Stimulated activated memory B cell treated with anti-CD40 and anti-IgM and Interleukin-4, amounts not matched to agents 10 μg/mL and 1 μg/mL and 100 μg/mL, for 72 hours (primary cell): ENCODE results near the gene RUNX3.

Experiments used
- ATAC-seq: fragments of 150-1000 bp; cut with Tn5 transposase; 2 replicates; pipeline ENCODE4 v1.10.0; 2021
- H3K27ac Mint-ChIP-seq: one replicate; pipeline ENCODE4 v1.8.0; 2022; ENCODE audit warnings: mild to moderate bottlenecking, mixed read lengths
- H3K27me3 Mint-ChIP-seq: one replicate; pipeline ENCODE4 v1.8.0; 2022; ENCODE audit warnings: mixed read lengths
- H3K36me3 Mint-ChIP-seq: one replicate; pipeline ENCODE4 v1.8.0; 2022; ENCODE audit warnings: mixed read lengths
- H3K4me1 Mint-ChIP-seq: one replicate; pipeline ENCODE4 v1.8.0; 2022; ENCODE audit warnings: mixed read lengths
- H3K4me3 Mint-ChIP-seq: one replicate; pipeline ENCODE4 v1.8.0; 2022; ENCODE audit warnings: mild to moderate bottlenecking, moderate library complexity, mixed read lengths
- H3K9me3 Mint-ChIP-seq: one replicate; pipeline ENCODE4 v1.8.0; 2022; ENCODE audit warnings: mixed read lengths

The RUNX3 gene

GRCh38 chr1:24871306-24871901 lies 58.7 kb downstream of the RUNX3 start:
- Mint-ChIP-seq H3K27ac (no peak overlapping the region), H3K27me3 (peaks cover 48% of the 10 kb centered on the region), H3K36me3 (no peaks in the 10 kb centered on the region), H3K9me3 (no peaks in the 10 kb centered on the region), H3K4me3 (no peak overlapping the region), H3K4me1 (peaks cover 35% of the 10 kb centered on the region)
- ATAC-seq: no peak

GRCh38 chr1:24870551-24871195 lies 59.4 kb downstream of the RUNX3 start:
- no peak overlapping the region for H3K4me3 Mint-ChIP-seq
- no peak overlapping the region for H3K27ac Mint-ChIP-seq

GRCh38 chr1:24868016-24868875 lies 61.8 kb downstream of the RUNX3 start:
- Mint-ChIP-seq H3K4me1 (peaks cover 47% of the 10 kb centered on the region), H3K27ac (no peak overlapping the region), H3K36me3 (no peaks in the 10 kb centered on the region), H3K4me3 (no peak overlapping the region), H3K27me3 (peaks cover 71% of the 10 kb centered on the region), H3K9me3 (no peaks in the 10 kb centered on the region)
- ATAC-seq: no peak

More at GRCh38 chr1:24870551-24871195, 59.4 kb downstream of the RUNX3 start:
- peaks cover 55% of the 10 kb centered on the region for H3K27me3 Mint-ChIP-seq
- no peaks in the 10 kb centered on the region for H3K9me3 Mint-ChIP-seq
- peaks cover 38% of the 10 kb centered on the region for H3K4me1 Mint-ChIP-seq
- no peak for ATAC-seq
- no peaks in the 10 kb centered on the region for H3K36me3 Mint-ChIP-seq

- no peak overlapping the region for H3K27ac Mint-ChIP-seq
- no peaks in the 10 kb centered on the region for H3K36me3 Mint-ChIP-seq
- no peak for ATAC-seq
- peaks cover 42% of the 10 kb centered on the region for H3K4me1 Mint-ChIP-seq
- H3K27me3 Mint-ChIP-seq: peaks cover 77% of the 10 kb centered on the region
- no peaks in the 10 kb centered on the region for H3K9me3 Mint-ChIP-seq
- H3K4me3 Mint-ChIP-seq: no peak overlapping the region
Observed at GRCh38 chr1:24867084-24867870, 62.8 kb downstream of the RUNX3 start.

GRCh38 chr1:24866211-24867083 lies 63.6 kb downstream of the RUNX3 start:
- Mint-ChIP-seq H3K4me3 (peak overlapping the region; percentile 57), H3K4me1 (peaks cover 34% of the 10 kb centered on the region), H3K9me3 (no peaks in the 10 kb centered on the region), H3K27ac (no peak overlapping the region), H3K27me3 (peaks cover 71% of the 10 kb centered on the region), H3K36me3 (no peaks in the 10 kb centered on the region)
- ATAC-seq: peak; percentile 59

- Mint-ChIP-seq H3K4me3 (no peak overlapping the region), H3K27ac (no peak overlapping the region), H3K9me3 (no peaks in the 10 kb centered on the region), H3K36me3 (no peaks in the 10 kb centered on the region), H3K27me3 (peaks cover 70% of the 10 kb centered on the region), H3K4me1 (peaks cover 25% of the 10 kb centered on the region)
- ATAC-seq: no peak
Observed at GRCh38 chr1:24865587-24865986, 64.5 kb downstream of the RUNX3 start.

GRCh38 chr1:24865168-24865567 lies 64.9 kb downstream of the RUNX3 start:
- ATAC-seq: no peak
- H3K9me3 Mint-ChIP-seq: no peaks in the 10 kb centered on the region
- H3K27me3 Mint-ChIP-seq: peaks cover 70% of the 10 kb centered on the region
- H3K36me3 Mint-ChIP-seq: no peaks in the 10 kb centered on the region
- peaks cover 22% of the 10 kb centered on the region for H3K4me1 Mint-ChIP-seq
- no peak overlapping the region for H3K27ac Mint-ChIP-seq
- H3K4me3 Mint-ChIP-seq: no peak overlapping the region

GRCh38 chr1:24864370-24864777 lies 65.7 kb downstream of the RUNX3 start:
- H3K27me3 Mint-ChIP-seq: peaks cover 69% of the 10 kb centered on the region
- peaks cover 22% of the 10 kb centered on the region for H3K4me1 Mint-ChIP-seq
- peak; percentile 54 for ATAC-seq
- H3K4me3 Mint-ChIP-seq: no peak overlapping the region
- H3K27ac Mint-ChIP-seq: no peak overlapping the region
- H3K9me3 Mint-ChIP-seq: no peaks in the 10 kb centered on the region
- no peaks in the 10 kb centered on the region for H3K36me3 Mint-ChIP-seq

- ATAC-seq: no peak
- Mint-ChIP-seq H3K4me1 (peaks cover 22% of the 10 kb centered on the region), H3K9me3 (no peaks in the 10 kb centered on the region), H3K27me3 (peaks cover 58% of the 10 kb centered on the region), H3K27ac (no peak overlapping the region), H3K36me3 (no peaks in the 10 kb centered on the region), H3K4me3 (no peak overlapping the region)
Observed at GRCh38 chr1:24862775-24863483, 67.1 kb downstream of the RUNX3 start.

- H3K4me3 Mint-ChIP-seq: no peak overlapping the region
- no peaks in the 10 kb centered on the region for H3K9me3 Mint-ChIP-seq
- H3K27me3 Mint-ChIP-seq: peaks cover 50% of the 10 kb centered on the region
- H3K27ac Mint-ChIP-seq: no peak overlapping the region
- ATAC-seq: no peak
- H3K4me1 Mint-ChIP-seq: peaks cover 19% of the 10 kb centered on the region
- H3K36me3 Mint-ChIP-seq: no peaks in the 10 kb centered on the region
Observed at GRCh38 chr1:24861821-24862727, 68.0 kb downstream of the RUNX3 start.

GRCh38 chr1:24860841-24861240 lies 69.2 kb downstream of the RUNX3 start:
- no peak for ATAC-seq
- Mint-ChIP-seq H3K27ac (no peak overlapping the region), H3K27me3 (peaks cover 37% of the 10 kb centered on the region), H3K9me3 (no peaks in the 10 kb centered on the region), H3K4me3 (no peak overlapping the region), H3K36me3 (no peaks in the 10 kb centered on the region), H3K4me1 (peaks cover 9% of the 10 kb centered on the region)

- ATAC-seq: no peak
- peaks cover 28% of the 10 kb centered on the region for H3K27me3 Mint-ChIP-seq
- peaks cover 4% of the 10 kb centered on the region for H3K4me1 Mint-ChIP-seq
- no peak overlapping the region for H3K27ac Mint-ChIP-seq
- no peak overlapping the region for H3K4me3 Mint-ChIP-seq
- no peaks in the 10 kb centered on the region for H3K9me3 Mint-ChIP-seq
- H3K36me3 Mint-ChIP-seq: no peaks in the 10 kb centered on the region
Observed at GRCh38 chr1:24859063-24860010, 70.7 kb downstream of the RUNX3 start.
